Measurements from ENCODE around the gene RNF152. TPM values are rescaled to one million over a fixed set of nuclear protein-coding genes. Genes with fewer than 3 reads are reported as not detected.
A peak's percentile ranks its signal among the peaks of the same experiment; 100 is the strongest.

Gene RNF152
- total RNA-seq, 1 donor from 2014 or later, result 83.6 TPM

DNA sequence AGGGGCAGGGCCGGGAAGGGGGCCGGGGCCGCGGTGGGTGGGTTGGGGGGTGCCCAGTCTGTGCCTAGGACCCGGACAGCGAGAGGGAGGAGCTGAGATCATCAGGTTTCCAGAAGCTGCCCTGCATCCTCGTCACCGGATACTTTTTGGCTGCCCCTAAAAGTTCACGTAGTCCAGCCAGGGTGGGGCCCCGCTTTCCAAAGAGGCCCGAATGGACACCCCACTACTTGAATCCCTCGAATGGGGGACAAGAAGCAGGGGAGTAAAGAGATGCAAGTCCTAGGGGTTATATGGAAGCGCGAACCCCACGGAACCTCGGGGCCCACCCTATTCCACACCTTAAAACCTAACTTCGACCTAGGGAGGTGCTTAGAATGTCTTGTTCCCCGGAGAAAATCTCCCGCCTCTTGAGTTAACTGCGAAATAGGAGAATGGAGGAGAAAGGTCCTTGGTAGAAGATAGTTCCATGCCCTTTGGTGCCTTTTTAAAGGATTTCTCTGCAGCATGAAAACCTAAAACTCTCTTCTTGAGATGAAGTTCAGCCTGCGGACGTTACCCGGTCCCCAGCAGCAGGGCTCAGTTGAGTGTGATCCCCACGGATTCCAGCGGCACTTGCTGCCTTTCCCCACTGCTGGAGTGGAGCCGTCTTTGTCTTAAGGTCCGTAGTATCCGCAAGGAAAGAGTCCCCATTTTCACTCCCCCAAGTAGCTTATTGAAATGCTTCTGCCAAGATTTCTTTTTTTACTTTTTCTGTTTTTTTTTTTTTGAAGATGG lies 2.1 kb upstream of the RNF152 start:
- DNase-seq (ENCODE audit: low read depth in 2 of 2), result no peak

DNA sequence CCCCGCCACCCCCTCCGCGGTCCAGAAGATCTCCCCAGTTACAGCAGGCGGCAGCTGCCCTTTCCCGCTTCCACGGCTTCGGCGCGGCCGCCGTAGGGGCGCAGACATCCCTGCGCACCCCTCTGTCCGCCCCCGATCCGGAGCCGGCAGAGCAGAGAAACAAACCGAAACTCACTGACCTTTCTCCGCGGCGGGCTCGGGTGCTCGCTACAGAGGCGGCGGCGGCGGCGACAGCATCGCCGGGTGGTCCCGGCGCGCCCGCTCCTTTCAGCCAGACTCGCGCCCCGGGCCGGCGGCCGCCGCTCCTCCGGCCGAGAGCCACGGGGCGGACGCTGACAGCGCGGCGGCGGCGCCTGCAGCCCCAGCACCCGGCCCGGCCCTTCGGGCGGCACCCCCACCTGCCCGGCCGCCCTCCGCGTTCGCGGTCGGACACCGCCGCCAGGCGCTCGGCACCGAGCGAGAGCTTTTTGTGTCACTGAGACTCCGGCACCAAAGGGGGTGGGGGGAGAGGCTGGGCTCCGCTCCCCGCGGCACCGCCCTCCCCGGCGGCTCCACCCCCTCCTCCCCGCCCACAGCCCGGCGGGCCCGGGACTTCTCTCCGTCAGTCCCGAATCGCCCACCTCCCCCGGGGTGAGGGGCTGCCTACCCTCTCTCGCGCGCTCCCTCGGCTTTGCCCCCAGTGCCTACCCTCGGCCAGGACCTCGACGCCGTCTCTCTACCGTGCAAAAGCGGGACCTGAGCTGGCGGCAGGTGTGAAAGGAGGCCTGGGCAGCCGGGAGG lies 1.4 kb upstream of the RNF152 start:
- peak; percentile 71 to 87 for DNase-seq (ENCODE audit: low read depth in 2 of 2)

DNA sequence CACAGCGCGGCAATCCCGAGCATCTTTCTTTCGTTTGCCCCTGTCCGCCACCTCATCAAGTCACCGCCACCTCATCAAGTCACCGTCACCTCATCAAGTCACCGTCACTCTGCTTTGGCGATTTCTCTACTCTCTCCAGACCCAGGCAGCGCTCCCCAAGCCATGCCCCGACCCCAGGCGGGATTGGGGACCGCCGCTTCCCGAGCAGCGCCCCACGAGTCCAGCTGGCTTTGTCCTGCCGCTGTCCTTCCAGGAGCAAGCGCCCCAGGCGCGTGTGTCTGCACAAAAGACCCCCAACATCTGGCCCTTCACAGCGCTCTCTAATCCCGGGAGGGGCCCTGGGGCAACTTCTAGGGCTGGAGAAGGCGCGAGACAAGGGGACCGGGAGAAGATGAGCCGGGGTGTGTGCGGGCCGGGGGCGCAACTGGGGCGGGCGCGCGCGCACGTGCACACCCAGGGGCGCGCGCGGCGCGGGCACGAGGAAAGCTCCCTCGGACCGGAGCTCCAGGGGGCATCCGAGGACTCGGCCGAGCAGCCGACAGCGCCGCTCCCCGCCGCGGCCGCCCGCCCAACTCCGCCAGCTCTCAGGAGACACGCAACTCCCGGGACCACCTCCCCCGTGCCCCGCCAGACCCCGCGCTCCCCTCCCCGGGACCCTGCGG lies 633 bp upstream of the RNF152 start:
- DNase-seq (ENCODE audit: low read depth in 2 of 2), result peak in 1 of 2 donors; percentile 75

DNA sequence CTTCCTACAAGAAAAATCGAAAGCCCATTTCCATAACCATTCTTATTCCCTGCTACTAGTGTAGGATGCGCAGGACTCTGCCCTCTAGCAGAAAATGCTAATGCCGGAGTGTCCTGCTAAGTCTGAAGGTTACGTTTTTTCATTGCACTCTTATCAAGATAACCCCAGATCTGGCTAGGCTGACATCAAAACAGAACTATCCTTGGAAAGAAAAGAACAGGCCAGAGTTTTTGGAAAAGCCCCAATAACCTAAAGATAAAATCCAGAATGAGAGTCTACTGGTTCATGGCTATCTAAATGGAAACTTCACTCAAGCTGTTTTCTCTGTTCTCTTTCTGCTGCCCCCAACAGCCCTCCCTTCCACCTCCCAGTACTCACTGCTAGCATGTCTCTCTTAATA lies 913 bp downstream of the RNF152 start:
- no peak for DNase-seq (ENCODE audit: low read depth in 2 of 2)

DNA sequence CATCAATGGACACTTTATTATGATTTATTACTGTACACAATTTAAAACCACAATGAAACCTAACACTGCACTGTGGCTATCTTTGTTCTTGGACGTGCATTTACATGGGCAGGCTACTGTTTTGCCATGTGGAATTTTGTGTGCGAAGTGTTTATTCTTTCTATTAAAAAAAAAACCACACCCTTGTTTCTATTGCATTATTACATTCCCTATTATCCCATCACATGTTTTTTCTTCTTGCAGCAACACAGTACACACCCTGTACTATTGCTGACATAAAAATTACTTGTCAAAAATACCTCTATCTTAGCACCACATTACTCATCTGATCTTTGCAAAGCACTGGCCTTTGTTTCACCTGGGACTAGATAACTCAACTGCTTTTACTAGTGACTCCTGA lies 1.5 kb downstream of the RNF152 start:
- no peak for DNase-seq (ENCODE audit: low read depth in 2 of 2)

DNA sequence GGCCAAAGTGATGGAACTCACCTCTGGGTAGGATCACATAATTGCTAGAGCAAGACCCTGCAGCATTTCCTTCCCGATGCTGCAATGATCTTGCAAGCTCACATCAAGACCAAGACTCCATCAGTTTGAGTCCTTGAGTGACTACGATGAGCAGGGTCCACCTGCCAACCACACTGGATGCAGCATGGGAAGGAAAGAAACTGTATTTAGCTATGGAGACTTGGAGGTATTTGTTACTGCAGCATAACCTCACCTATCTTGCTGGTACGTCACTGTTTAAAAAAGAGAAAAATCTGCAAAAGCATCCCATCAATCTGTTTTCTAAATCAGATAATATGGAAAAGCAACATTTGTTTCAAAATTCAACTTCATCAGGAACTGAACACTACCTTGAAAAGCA lies 2.5 kb downstream of the RNF152 start:
- DNase-seq (ENCODE audit: low read depth in 2 of 2), result no peak

GRCh38 chr18:61889541-61889940 lies 3.3 kb downstream of the RNF152 start:
- DNase-seq (ENCODE audit: low read depth in 2 of 2), result no peak

DNA sequence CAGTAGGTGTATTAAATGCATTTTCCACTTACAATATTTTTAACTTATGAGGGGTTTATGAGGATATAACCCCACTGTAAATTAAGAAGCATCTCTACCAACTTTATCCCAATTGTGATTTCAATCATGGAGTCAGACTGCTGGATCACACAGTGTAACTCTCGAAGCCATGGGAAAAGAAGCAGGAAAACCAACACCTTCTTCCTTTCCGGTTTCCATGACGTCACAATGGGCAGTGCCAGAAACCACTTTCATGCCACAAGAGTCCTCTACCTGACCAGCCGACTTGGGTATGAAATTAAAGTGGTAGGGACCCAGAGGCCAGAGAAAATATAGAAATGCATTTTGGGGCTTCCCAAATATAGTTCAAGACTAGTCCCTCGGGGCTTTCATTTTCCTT lies 4.2 kb downstream of the RNF152 start:
- DNase-seq (ENCODE audit: low read depth in 2 of 2), result peak; percentile 73 to 77

DNA sequence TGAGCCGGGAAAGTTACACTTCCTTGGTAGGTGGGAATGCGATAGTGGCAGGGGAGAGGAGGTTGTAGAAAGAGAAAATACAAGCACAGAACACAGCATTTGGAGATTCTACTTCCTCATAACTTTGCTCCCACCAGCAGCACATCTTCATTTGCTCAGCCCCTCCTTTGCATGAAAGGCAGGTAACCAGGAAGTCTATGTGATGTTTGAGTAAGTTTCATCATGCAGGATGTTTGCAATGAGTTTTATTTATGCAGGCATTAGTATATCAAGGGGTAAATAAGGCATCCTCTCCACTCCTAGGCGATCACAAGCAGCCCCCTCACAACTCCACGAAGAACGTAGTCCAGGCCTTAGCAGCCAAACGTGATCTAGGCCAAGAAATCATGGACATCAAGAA lies 5.0 kb downstream of the RNF152 start:
- no peak for DNase-seq (ENCODE audit: low read depth in 2 of 2)

DNA sequence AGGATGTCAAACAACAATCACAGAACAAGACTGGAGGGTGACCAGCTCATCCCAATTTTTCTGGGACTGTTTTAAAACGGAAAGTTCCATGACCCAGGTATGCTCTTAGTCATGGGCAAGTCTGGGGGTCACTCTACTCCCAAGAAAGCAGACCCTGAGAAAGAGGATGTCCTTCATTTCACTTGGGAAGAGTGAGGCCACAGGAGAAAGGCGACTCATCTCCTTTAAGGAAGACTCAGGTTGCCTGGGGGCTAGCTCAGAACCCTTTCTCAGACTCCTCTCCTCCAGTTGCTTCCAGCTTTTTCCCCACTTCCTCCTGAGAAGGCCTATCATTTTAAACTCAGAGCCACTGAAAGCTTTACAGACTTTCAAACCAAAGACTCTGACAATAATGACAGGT lies 9.3 kb downstream of the RNF152 start:
- DNase-seq (ENCODE audit: low read depth in 2 of 2), result peak in 1 of 2 donors; percentile 45

GRCh38 chr18:61882296-61883004 lies 10.4 kb downstream of the RNF152 start:
- DNase-seq (ENCODE audit: low read depth in 2 of 2), result peak in 1 of 2 donors; percentile 7

DNA sequence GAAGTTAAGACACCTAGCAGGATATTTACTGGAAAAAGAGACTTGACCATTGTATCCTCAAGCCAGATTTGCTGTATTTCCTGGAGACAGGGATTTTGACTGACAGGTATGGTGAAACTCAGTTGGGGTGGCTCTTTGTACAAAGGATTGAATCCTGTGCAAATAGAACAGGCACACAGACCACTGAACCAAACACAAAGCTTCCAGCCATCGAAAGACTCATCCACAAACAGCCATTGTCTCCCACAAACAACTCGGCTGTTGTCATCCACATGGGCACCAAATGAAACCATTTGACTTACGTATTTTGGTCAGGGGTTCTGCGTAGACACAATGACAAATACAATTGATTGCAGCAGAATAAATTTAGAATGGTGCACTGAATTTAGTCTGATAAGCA lies 15.9 kb downstream of the RNF152 start:
- DNase-seq (ENCODE audit: low read depth in 2 of 2), result no peak

DNA sequence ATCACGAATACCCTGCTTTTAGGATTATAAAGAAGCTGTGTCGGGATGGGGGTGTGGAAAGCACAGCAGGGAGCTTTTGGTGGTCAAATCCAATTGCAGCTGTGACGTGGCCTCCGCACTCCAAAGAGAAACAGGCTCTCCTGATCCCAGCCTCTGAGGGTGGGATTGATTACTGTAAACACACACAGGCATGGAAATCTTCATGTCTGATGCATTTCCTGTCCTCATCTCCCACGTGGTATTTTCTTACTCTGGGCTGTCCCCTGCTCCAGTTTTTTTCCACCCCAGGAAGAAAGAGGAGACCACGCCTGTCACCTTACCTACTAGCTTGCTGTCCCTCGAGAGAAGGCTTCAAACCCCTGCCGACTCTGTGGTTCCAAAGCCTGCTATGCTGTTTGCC lies 22.7 kb downstream of the RNF152 start:
- DNase-seq (ENCODE audit: low read depth in 2 of 2), result peak in 1 of 2 donors; percentile 66

DNA sequence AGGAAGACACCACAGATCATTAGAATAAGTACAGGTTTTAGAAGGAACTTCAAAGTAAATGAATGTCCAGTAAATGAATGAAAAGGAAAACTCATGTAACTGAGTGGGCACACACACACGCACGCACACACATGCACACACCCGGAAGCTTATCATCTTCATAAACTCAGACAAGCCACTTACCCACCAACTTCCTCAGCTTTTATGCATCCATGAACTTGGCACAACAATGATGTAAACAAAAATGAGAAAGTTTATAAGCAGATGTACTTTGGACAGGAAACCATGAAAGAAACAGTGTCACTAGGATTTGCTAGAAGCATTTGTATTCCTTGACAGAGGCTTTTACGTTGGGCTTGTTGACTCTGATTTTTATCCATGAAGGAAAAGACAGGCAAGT lies 23.2 kb downstream of the RNF152 start:
- peak in 1 of 2 donors; percentile 14 for DNase-seq (ENCODE audit: low read depth in 2 of 2)

DNA sequence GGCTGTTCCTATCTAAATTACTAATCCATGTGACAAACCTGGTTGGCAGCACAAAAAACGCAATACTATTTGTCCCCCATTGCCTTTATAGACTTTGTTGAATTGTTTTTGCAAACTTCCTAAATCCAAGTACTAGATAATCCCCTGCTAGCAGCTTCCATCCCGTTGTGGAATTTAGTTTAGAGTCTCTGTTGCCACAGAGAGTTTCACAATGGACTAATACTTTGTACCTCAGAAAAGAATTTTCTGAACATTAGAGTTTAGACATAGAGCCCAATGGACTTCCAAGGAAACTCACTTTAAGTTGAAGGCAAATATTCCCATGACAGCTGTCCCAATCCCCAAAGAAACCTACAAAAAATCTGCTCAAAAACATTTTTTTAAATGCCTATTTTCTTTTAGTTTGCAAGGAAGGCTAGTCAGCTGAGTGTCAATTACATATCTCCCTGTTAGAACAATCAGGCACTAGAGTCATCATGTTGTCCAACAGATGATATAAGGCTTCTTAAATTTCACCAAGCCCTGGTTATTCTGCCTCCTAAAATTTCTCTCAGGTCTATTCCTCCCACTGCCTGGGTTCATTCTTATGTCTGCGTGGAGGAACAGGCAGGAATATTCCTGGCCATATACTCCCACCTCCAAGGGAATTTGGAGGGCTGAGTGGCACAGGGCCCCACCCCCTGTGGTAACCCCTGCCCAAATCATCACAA lies 27.2 kb downstream of the RNF152 start:
- DNase-seq (ENCODE audit: low read depth in 2 of 2), result no peak

DNA sequence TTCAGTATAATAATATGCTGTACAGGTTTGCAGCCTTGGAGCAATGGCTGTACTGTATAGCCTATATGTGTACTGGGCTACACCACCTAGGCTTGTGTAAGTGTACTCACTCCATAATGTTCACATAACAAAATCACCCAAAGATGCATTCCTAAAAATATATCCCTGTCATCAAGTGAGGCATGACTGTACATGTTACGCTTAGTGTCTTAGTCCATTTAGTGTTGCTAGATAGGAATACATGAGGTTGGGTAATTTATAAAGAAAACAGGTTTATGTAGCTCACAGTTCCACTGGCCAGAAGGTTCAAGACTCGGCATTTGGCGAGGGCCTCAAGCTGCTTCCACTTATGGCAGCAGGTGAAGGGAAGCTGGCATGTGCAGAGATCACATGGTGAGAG lies 31.4 kb downstream of the RNF152 start:
- DNase-seq (ENCODE audit: low read depth in 2 of 2), result no peak

- no peak for DNase-seq (ENCODE audit: low read depth in 2 of 2)
These were observed 32.5 kb downstream of the RNF152 start for GRCh38 chr18:61860302-61860701.

GRCh38 chr18:61859113-61859512 lies 33.7 kb downstream of the RNF152 start:
- no peak for DNase-seq (ENCODE audit: low read depth in 2 of 2)

DNA sequence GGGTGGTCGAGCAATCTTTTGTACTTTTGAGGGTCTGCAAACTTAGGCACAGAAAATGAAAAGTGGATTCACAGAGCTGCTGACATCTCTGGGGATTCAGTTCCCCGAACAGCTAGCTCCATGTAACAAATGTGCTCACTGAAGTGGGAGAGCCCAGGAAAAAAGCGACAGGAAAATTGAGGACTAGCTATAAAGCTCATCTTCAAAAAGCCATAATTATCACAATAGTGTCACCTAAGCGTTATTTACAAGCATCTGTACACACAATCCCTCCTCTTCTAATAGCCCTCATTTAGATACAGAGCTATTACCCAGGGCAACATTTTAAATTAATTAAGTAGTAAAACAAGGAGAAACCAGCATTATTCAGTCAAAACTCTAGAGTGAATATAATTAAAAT lies 36.1 kb downstream of the RNF152 start:
- no peak for DNase-seq (ENCODE audit: low read depth in 2 of 2)

DNA sequence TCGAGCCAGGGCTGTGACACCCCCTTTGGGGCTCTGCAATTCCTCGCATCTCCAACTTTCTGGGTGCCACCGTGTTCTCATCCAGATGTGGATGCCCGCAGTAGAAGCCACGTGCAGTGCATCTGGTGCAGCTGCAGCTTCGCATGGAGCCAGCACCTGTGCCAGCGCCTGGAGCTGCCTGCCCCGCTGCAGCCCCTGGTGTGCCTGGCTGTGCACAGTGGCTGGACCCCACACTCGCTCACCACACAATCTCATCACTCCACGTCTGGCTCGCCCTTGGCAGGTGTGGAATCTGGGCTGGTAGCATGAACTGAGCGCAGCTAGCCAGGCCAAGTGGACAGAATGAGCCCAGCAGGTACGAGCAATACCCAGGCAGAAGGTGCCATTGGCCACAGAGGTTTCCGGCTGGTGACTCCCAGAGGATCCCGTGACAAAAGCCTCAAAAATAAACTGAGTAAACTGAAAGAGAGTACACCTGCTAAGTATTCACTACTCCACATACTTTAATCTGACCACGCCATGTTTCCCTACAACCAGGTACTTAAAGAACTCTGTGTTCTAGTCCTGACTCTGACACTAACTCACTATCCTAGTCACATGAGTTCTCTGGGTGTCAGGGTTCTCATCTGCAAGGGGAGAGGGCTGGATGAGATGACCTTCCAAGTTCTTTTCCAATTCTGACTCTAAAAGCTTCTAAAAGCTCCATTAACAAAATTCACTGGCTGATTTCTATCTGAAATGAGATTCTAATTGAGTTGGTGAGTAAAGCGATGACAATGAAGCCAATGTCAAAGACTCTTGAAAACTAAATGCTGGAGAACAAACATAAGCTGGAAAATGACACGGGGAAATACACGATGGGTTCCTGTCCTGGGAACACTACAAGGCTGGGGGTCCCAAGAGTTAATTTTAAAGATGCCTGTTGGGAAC lies 37.1 kb downstream of the RNF152 start:
- DNase-seq (ENCODE audit: low read depth in 2 of 2), result no peak

Measured in dermis microvascular lymphatic vessel endothelial cell (primary cell).